Fibroblast of skin of left biceps (primary cell): Measurements from ENCODE around the gene DYDC2.
"Not testable (repeated sequence)": the region's sequence is repeated elsewhere in the genome, so short reads cannot be mapped to it uniquely, and the experiment has no call there.

ENCODE experiments used
- DNase-seq, 2 experiments: peaks; one replicate each; pipeline ENCODE4 v3.0.0-alpha.2; 2013; ENCODE audit warnings: low read depth in 2 of 2

The DYDC2 gene

GRCh38 chr10:80356563-80356988 lies at the start of gene DYDC2, which contains the start of gene DYDC1:
DYDC2 (plus strand) TSS chr10:80356781; CDS start chr10:80362444, 5,663 bp downstream.
DYDC1 (minus strand) TSS chr10:80356755; CDS start chr10:80352601, 4,154 bp downstream.
- DNase-seq = no peak

- DNase-seq = no peak
These were observed 43.1 kb upstream of the DYDC2 start for GRCh38 chr10:80313523-80313922.

- no peak for DNase-seq
These were observed 41.2 kb upstream of the DYDC2 start for GRCh38 chr10:80315391-80315790.

GRCh38 chr10:80318742-80319141 lies 37.8 kb upstream of the DYDC2 start:
- DNase-seq = no peak

GRCh38 chr10:80319318-80319717 lies 37.3 kb upstream of the DYDC2 start:
- no peak for DNase-seq

GRCh38 chr10:80319725-80320290 lies 36.8 kb upstream of the DYDC2 start:
- no peak for DNase-seq

GRCh38 chr10:80320377-80320776 lies 36.2 kb upstream of the DYDC2 start:
- DNase-seq = no peak

GRCh38 chr10:80321183-80321582 lies 35.4 kb upstream of the DYDC2 start:
- DNase-seq = no peak

- no peak for DNase-seq
These were observed 34.4 kb upstream of the DYDC2 start for GRCh38 chr10:80322158-80322557.

GRCh38 chr10:80322711-80323110 lies 33.9 kb upstream of the DYDC2 start:
- DNase-seq = no peak

- no peak for DNase-seq
These were observed 33.3 kb upstream of the DYDC2 start for GRCh38 chr10:80323311-80323710.

- peak; percentile 3 for DNase-seq
These were observed 32.5 kb upstream of the DYDC2 start for GRCh38 chr10:80324086-80324485.

- DNase-seq = no peak
These were observed 31.7 kb upstream of the DYDC2 start for GRCh38 chr10:80324891-80325364.

GRCh38 chr10:80333983-80334382 lies 22.6 kb upstream of the DYDC2 start:
- DNase-seq = no peak

- no peak for DNase-seq
These were observed 12.3 kb upstream of the DYDC2 start for GRCh38 chr10:80344276-80344675.

GRCh38 chr10:80344912-80345311 lies 11.7 kb upstream of the DYDC2 start:
- DNase-seq = no peak

- no peak for DNase-seq
These were observed 6.3 kb upstream of the DYDC2 start for GRCh38 chr10:80350251-80350650.

- no peak for DNase-seq
These were observed 5.4 kb upstream of the DYDC2 start for GRCh38 chr10:80351220-80351619.

- no peak for DNase-seq
These were observed 639 bp downstream of the DYDC2 start for GRCh38 chr10:80356989-80357850.

- DNase-seq = no peak
These were observed 1.2 kb downstream of the DYDC2 start for GRCh38 chr10:80357851-80358125.

GRCh38 chr10:80358925-80359324 lies 2.3 kb downstream of the DYDC2 start:
- not testable (repeated sequence) for DNase-seq

GRCh38 chr10:80359644-80360043 lies 3.1 kb downstream of the DYDC2 start:
- no peak for DNase-seq

- DNase-seq = no peak
These were observed 8.9 kb downstream of the DYDC2 start for GRCh38 chr10:80365510-80365909.
